Measurements from ENCODE around the gene LGR6.

DNA sequence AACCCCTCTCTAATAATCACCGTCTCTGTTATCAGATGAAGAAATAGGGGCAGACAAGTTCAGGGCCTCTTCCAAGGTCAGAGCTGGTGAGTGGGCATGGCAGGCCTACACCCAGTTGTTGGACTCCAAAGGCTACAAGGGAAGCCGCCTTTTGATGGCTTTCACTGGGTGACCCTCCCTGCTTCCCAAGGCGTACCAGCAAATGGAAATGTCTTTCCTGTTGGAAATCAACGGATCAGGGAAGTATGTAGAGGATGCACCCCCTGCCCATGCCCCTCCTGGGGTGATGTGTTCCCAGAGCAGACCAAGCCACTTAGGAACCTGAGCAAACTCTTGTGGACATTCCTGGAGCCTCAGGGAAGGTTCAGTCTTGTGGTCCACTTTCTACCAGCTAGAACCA lies 47.4 kb downstream of the LGR6 start:
- TF ChIP-seq ZC3H10 (CRISPR knock-in tag; IDR thresholded peaks at IDR 0.05) (no peak), ZFP3 (CRISPR knock-in tag; IDR thresholded peaks at IDR 0.05) (no peak), ZNF8 (CRISPR knock-in tag; IDR thresholded peaks at IDR 0.05) (no peak), ZNF70 (CRISPR knock-in tag; IDR thresholded peaks at IDR 0.05) (no peak), TCF4 (CRISPR knock-in tag; IDR thresholded peaks at IDR 0.05; ENCODE audit: borderline replicate concordance) (no peak), ZFP30 (CRISPR knock-in tag; IDR thresholded peaks at IDR 0.05) (no peak), ZNF565 (CRISPR knock-in tag; conservative IDR thresholded peaks at IDR 0.05; ENCODE audit: low read depth) (no peak), BACH2 (CRISPR knock-in tag; IDR thresholded peaks at IDR 0.05; ENCODE audit: borderline replicate concordance) (no peak), PPARA (CRISPR knock-in tag; IDR thresholded peaks at IDR 0.05; ENCODE audit: borderline replicate concordance) (no peak), SNAI2 (CRISPR knock-in tag; IDR thresholded peaks at IDR 0.05) (no peak), ARNTL (CRISPR knock-in tag; IDR thresholded peaks at IDR 0.05; ENCODE audit: borderline replicate concordance, low read depth) (no peak)
- TF ChIP-seq, protein P1, sequence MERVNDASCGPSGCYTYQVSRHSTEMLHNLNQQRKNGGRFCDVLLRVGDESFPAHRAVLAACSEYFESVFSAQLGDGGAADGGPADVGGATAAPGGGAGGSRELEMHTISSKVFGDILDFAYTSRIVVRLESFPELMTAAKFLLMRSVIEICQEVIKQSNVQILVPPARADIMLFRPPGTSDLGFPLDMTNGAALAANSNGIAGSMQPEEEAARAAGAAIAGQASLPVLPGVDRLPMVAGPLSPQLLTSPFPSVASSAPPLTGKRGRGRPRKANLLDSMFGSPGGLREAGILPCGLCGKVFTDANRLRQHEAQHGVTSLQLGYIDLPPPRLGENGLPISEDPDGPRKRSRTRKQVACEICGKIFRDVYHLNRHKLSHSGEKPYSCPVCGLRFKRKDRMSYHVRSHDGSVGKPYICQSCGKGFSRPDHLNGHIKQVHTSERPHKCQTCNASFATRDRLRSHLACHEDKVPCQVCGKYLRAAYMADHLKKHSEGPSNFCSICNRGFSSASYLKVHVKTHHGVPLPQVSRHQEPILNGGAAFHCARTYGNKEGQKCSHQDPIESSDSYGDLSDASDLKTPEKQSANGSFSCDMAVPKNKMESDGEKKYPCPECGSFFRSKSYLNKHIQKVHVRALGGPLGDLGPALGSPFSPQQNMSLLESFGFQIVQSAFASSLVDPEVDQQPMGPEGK (CRISPR knock-in tag; IDR thresholded peaks at IDR 0.05; ENCODE audit: borderline replicate concordance) = no peak
- TF ChIP-seq, protein P2, sequence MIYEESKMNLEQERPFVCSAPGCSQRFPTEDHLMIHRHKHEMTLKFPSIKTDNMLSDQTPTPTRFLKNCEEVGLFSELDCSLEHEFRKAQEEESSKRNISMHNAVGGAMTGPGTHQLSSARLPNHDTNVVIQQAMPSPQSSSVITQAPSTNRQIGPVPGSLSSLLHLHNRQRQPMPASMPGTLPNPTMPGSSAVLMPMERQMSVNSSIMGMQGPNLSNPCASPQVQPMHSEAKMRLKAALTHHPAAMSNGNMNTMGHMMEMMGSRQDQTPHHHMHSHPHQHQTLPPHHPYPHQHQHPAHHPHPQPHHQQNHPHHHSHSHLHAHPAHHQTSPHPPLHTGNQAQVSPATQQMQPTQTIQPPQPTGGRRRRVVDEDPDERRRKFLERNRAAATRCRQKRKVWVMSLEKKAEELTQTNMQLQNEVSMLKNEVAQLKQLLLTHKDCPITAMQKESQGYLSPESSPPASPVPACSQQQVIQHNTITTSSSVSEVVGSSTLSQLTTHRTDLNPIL (CRISPR knock-in tag; IDR thresholded peaks at IDR 0.05; ENCODE audit: low read depth) = no peak
